Subcutaneous adipose tissue (tissue), 4 donors: Measurements from ENCODE around the gene CEP55. TPM values are rescaled to one million over a fixed set of nuclear protein-coding genes. Genes with fewer than 3 reads are reported as not detected.

Experiments
- CTCF ChIP-seq: fragments of 450-650 bp; IDR thresholded peaks from one replicate; pipeline ENCODE4 v1.5.1; 2016; ENCODE audit warnings: low read depth, mild to moderate bottlenecking, control low read depth, antibody characterized with exemption, moderate library complexity
- total RNA-seq, 4 donors: library from RNA; depleted of rRNA; stranded (reverse); fragments of >200 nt; gene quantifications; one replicate each; pipeline ENCODE4 v1.1.0, GENCODE V29; 2016

CEP55 gene
- total RNA-seq, 4 donors from 2014 or later: 0.19 to 4.2 (median 1.5) TPM

- no peak for TF ChIP-seq CTCF
Observed at GRCh38 chr10:93462881-93463280, 33.5 kb upstream of the CEP55 start.

GRCh38 chr10:93463723-93464476 lies 32.5 kb upstream of the CEP55 start:
- TF ChIP-seq CTCF: no peak

- TF ChIP-seq CTCF: no peak
Observed at GRCh38 chr10:93464776-93465388, 31.5 kb upstream of the CEP55 start.

- TF ChIP-seq CTCF: no peak
Observed at GRCh38 chr10:93465806-93466675, 30.4 kb upstream of the CEP55 start.

- TF ChIP-seq CTCF: no peak
Observed at GRCh38 chr10:93468461-93469213, 27.8 kb upstream of the CEP55 start.

GRCh38 chr10:93469454-93469853 lies 27.0 kb upstream of the CEP55 start:
- TF ChIP-seq CTCF: no peak
